DMS53 treated with DMSO at 0.1 percent for 48 hours (cell line): ENCODE measurements around the gene C11orf21.

Experiments
- DNase-seq: peaks from one replicate; lab custom pipeline; 2025; ENCODE audit not compliant: unreplicated experiment; lab: John Stamatoyannopoulos, UW

Gene C11orf21

GRCh38 chr11:2309251-2310072 is 7.7 kb upstream of the C11orf21 start:
- DNase-seq = no peak

- no peak for DNase-seq
These were observed 7.0 kb upstream of the C11orf21 start for GRCh38 chr11:2308713-2309112.

- no peak for DNase-seq
These were observed 6.0 kb upstream of the C11orf21 start for GRCh38 chr11:2307501-2308331.

- no peak for DNase-seq
These were observed 5.3 kb upstream of the C11orf21 start for GRCh38 chr11:2306877-2307500.

- DNase-seq = no peak
These were observed 4.7 kb upstream of the C11orf21 start for GRCh38 chr11:2306452-2306823.

- no peak for DNase-seq
These were observed 4.2 kb upstream of the C11orf21 start for GRCh38 chr11:2305788-2306451.

GRCh38 chr11:2305140-2305778 is 3.5 kb upstream of the C11orf21 start:
- DNase-seq = peak; percentile 55

GRCh38 chr11:2304506-2305139 is 2.9 kb upstream of the C11orf21 start:
- DNase-seq = no peak

- no peak for DNase-seq
These were observed 2.1 kb upstream of the C11orf21 start for GRCh38 chr11:2303627-2304505.

GRCh38 chr11:2302896-2303626 is 1.3 kb upstream of the C11orf21 start:
- DNase-seq = no peak

- no peak for DNase-seq
These were observed 683 bp upstream of the C11orf21 start for GRCh38 chr11:2302306-2302895.

- DNase-seq = no peak
These were observed 635 bp downstream of the C11orf21 start for GRCh38 chr11:2300936-2301630.

- no peak for DNase-seq
These were observed 1.3 kb downstream of the C11orf21 start for GRCh38 chr11:2300290-2300935.

- DNase-seq = no peak
These were observed 1.9 kb downstream of the C11orf21 start for GRCh38 chr11:2299773-2300172.

GRCh38 chr11:2298795-2299761 is 2.6 kb downstream of the C11orf21 start:
- DNase-seq = peak; percentile 79
